Keratinocyte (primary cell): ENCODE measurements around the gene CDKN2AIPNL. TPM values are rescaled to one million over a fixed set of nuclear protein-coding genes. Genes with fewer than 3 reads are reported as not detected.

Experiments
- DNase-seq: peaks from one replicate; pipeline ENCODE4 v3.0.0-alpha.2; 2011; ENCODE audit warnings: low read depth, missing footprints, low spot score
- FAIRE-seq: peaks from 2 replicates; lab custom pipeline; 2011; peaks lifted over from hg19 to GRCh38; lab: Jason Lieb, UNC
- H2AFZ ChIP-seq: 2 replicates; pipeline ENCODE4 v1.6.0; 2012; ENCODE audit warnings: low read length, control low read depth, inconsistent platforms; ENCODE audit not compliant: control insufficient read depth
- H3K27ac ChIP-seq: 2 replicates; pipeline ENCODE4 v1.5.1; 2011; ENCODE audit warnings: low read length; ENCODE audit not compliant: control insufficient read depth, insufficient read depth
- H3K27me3 ChIP-seq: 3 replicates; pipeline ENCODE4 v1.6.0; 2011; ENCODE audit warnings: low read length; ENCODE audit not compliant: control insufficient read depth, insufficient read depth; ENCODE audit errors: extremely low read depth
- H3K36me3 ChIP-seq, 2 experiments: 2 replicates in 1 of 2; 3 replicates in 1 of 2; pipeline ENCODE4 v1.5.1; 2011; ENCODE audit warnings: low read length in 2 of 2, mild to moderate bottlenecking in 1 of 2; ENCODE audit not compliant: control insufficient read depth in 2 of 2, insufficient read depth in 2 of 2; ENCODE audit errors: extremely low read depth in 1 of 2
- H3K4me1 ChIP-seq: 3 replicates; pipeline ENCODE4 v1.5.1; 2011; ENCODE audit warnings: low read length; ENCODE audit not compliant: control insufficient read depth, insufficient read depth; ENCODE audit errors: extremely low read depth
- H3K4me2 ChIP-seq: 3 replicates; pipeline ENCODE4 v1.6.0; 2011; ENCODE audit warnings: low read depth, low read length; ENCODE audit not compliant: control insufficient read depth, insufficient read depth; ENCODE audit errors: extremely low read depth
- H3K4me3 ChIP-seq, 3 experiments: fragments of 200-600 bp in 1 of 3; sonication (generic) in 1 of 3; 2 replicates in 2 of 3; 3 replicates in 1 of 3; pipeline ENCODE4 v1.5.1; 2011 to 2016; ENCODE audit warnings: low read length in 3 of 3, mild to moderate bottlenecking in 3 of 3, control low read depth in 2 of 3, inconsistent platforms in 1 of 3, low read depth in 1 of 3, mixed read lengths in 1 of 3, mixed run types in 1 of 3, moderate library complexity in 1 of 3; ENCODE audit not compliant: control insufficient read depth in 2 of 3, insufficient read depth in 2 of 3; ENCODE audit errors: extremely low read depth in 1 of 3
- H3K79me2 ChIP-seq: 2 replicates; pipeline ENCODE4 v1.6.0; 2012; ENCODE audit warnings: low read length; ENCODE audit not compliant: control insufficient read depth, insufficient read depth
- H3K9ac ChIP-seq: 3 replicates; pipeline ENCODE4 v1.6.0; 2011; ENCODE audit warnings: low read length; ENCODE audit not compliant: control insufficient read depth, insufficient read depth; ENCODE audit errors: extremely low read depth
- H3K9me1 ChIP-seq: 3 replicates; pipeline ENCODE4 v1.6.0; 2011; ENCODE audit warnings: low read length; ENCODE audit not compliant: control insufficient read depth, insufficient read depth; ENCODE audit errors: extremely low read depth
- H3K9me3 ChIP-seq: 2 replicates; pipeline ENCODE4 v1.5.1; 2012; ENCODE audit warnings: low read depth, low read length; ENCODE audit not compliant: control insufficient read depth
- H4K20me1 ChIP-seq: 3 replicates; pipeline ENCODE4 v1.6.0; 2011; ENCODE audit warnings: low read length; ENCODE audit not compliant: control insufficient read depth, insufficient read depth; ENCODE audit errors: extremely low read depth
- CTCF ChIP-seq, 3 experiments: IDR thresholded peaks in 1 of 3; conservative IDR thresholded peaks in 1 of 3; optimal IDR thresholded peaks in 1 of 3; 2 replicates in 2 of 3; 3 replicates in 1 of 3; pipeline versions ENCODE3 to v1.5.1; 2011; ENCODE audit warnings: low read length in 3 of 3, mild to moderate bottlenecking in 3 of 3, moderate library complexity in 2 of 3, control low read depth in 1 of 3, inconsistent platforms in 1 of 3; ENCODE audit not compliant: insufficient read depth in 2 of 3; ENCODE audit errors: extremely low read depth in 1 of 3
- EZH2 ChIP-seq: IDR thresholded peaks from one replicate; pipeline ENCODE4 v1.6.1; 2012; ENCODE audit warnings: inconsistent platforms, mild to moderate bottlenecking, low read length, moderate library complexity
- dilution Hi-C: fragments of 300-500 bp; cut with MboI; formaldehyde crosslinking; loops from one replicate; pipeline ENCODE4 v1.7.0; 2020; ENCODE audit warnings: low sequenced_read_pairs; ENCODE audit not compliant: extremely low pct_ligation_motif_present
- polyA plus RNA-seq, 5 experiments: library from polyadenylated mRNA; depleted of rRNA in 3 of 5; stranded (reverse) in 3 of 5; stranded (forward) in 1 of 5; unstranded in 1 of 5; fragments of >200 nt; gene quantifications; 1 replicate in 1 of 5; 2 replicates in 3 of 5; 3 replicates in 1 of 5; pipeline versions ENCODE4 v1.2.1 to v1.2.3, GENCODE V29; 2011 to 2012; ENCODE audit warnings: missing spikeins in 2 of 5, low read depth in 1 of 5, low replicate concordance in 1 of 5

CDKN2AIPNL gene
- polyA plus RNA-seq, 1 donor (not counting 4 experiments of a cell fraction or from before 2014, with no cell fraction given), result 28.4 TPM

GRCh38 chr5:134451225-134451935 lies 39.7 kb upstream of the CDKN2AIPNL start:
- no peaks in the 10 kb centered on the region for H3K9me1 ChIP-seq
- no peak overlapping the region for H2AFZ ChIP-seq
- H3K4me1 ChIP-seq, result peaks cover 17% of the 10 kb centered on the region
- no peak overlapping the region for H3K4me3 ChIP-seq
- no peak overlapping the region for H3K9ac ChIP-seq
- no peak overlapping the region for H3K4me2 ChIP-seq
- no peak for FAIRE-seq
- no peaks in the 10 kb centered on the region for H3K9me3 ChIP-seq
- DNase-seq, result no peak
- H3K27me3 ChIP-seq, result no peaks in the 10 kb centered on the region
- no peaks in the 10 kb centered on the region for H3K79me2 ChIP-seq
- no peaks in the 10 kb centered on the region for H3K36me3 ChIP-seq
- no peaks in the 10 kb centered on the region for H4K20me1 ChIP-seq
- no peak overlapping the region for H3K27ac ChIP-seq
- no peak for TF ChIP-seq CTCF (optimal IDR thresholded peaks at IDR 0.05 in 1 of 3, IDR thresholded peaks at IDR 0.05 in 1 of 3, conservative IDR thresholded peaks at IDR 0.05 in 1 of 3; ENCODE audit: extremely low read depth in 1 of 3, insufficient read depth in 2 of 3, low read length in 3 of 3)
- TF ChIP-seq EZH2, result no peak
- dilution Hi-C loops, result no loop called here

GRCh38 chr5:134450374-134450773 lies 38.7 kb upstream of the CDKN2AIPNL start:
- TF ChIP-seq EZH2 (no peak), CTCF (optimal IDR thresholded peaks at IDR 0.05 in 1 of 3, IDR thresholded peaks at IDR 0.05 in 1 of 3, conservative IDR thresholded peaks at IDR 0.05 in 1 of 3; ENCODE audit: extremely low read depth in 1 of 3, insufficient read depth in 2 of 3, low read length in 3 of 3) (no peak)
- no peak overlapping the region for H3K27ac ChIP-seq
- H3K9me3 ChIP-seq, result no peaks in the 10 kb centered on the region
- FAIRE-seq (no peak), DNase-seq (no peak)
- H3K4me3 ChIP-seq, result no peak overlapping the region
- no peaks in the 10 kb centered on the region for H3K36me3 ChIP-seq
- no peaks in the 10 kb centered on the region for H3K79me2 ChIP-seq
- H3K9ac ChIP-seq, result no peak overlapping the region
- H2AFZ ChIP-seq, result no peak overlapping the region
- dilution Hi-C loops, result no loop called here
- H4K20me1 ChIP-seq, result no peaks in the 10 kb centered on the region
- H3K9me1 ChIP-seq, result no peaks in the 10 kb centered on the region
- peaks cover 17% of the 10 kb centered on the region for H3K4me1 ChIP-seq
- H3K27me3 ChIP-seq, result no peaks in the 10 kb centered on the region
- no peak overlapping the region for H3K4me2 ChIP-seq
